Measurements from ENCODE around the gene FRMD4A. TPM values are rescaled to one million over a fixed set of nuclear protein-coding genes. Genes with fewer than 3 reads are reported as not detected.
A peak's percentile ranks its signal among the peaks of the same experiment; 100 is the strongest.

FRMD4A gene
- total RNA-seq, 1 experiment from 2014 or later: 18.3 TPM

DNA sequence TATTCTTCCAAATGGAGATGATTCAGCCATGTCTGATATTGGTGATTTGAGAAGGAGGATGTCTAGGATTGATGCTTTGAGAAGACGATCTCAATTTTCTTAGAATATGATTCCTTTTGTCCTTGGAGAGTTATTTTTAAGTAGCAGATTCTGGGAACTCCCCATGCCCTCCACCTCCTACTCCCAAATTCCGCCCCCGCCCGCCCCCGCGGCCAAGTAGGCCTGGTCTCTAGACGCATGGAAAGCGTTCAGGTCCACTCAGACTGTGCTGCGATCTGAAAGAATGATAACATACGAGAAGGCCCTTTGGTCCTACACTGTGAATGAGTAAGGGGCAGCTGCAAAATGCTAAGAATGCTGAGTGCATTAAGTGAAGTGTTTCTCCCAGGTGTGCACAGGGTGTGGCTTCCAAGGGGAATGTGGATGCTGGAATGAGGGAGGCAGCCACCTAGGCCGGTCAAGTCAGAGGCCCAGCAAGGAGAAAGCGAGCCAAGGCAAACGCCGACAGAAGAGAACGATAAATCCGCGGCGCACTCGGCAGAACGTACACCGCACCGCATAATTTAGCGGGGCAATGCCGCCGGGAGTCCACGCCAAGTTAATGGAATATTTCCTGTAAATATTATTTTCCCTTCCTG is 601.7 kb downstream of the FRMD4A start:
- H3K9me3 ChIP-seq (ENCODE audit: insufficient read depth, low read depth): no peaks in the 10 kb centered on the region
- no peak overlapping the region for H3K4me2 ChIP-seq
- intact Hi-C loops (cut with micrococcal nuclease; ENCODE audit: unreplicated experiment): no loop called here
- H3K36me3 ChIP-seq (ENCODE audit: low read depth): no peaks in the 10 kb centered on the region
- H3K79me2 ChIP-seq (ENCODE audit: low read depth): no peaks in the 10 kb centered on the region
- CTCF ChIA-PET: no interaction called here
- no TSS peak for BruUV-seq (replicated peaks)
- no peaks in the 10 kb centered on the region for H3F3A ChIP-seq (ENCODE audit: insufficient read depth, low read depth)
- no peak overlapping the region for H2AFZ ChIP-seq
- no peaks in the 10 kb centered on the region for H4K20me1 ChIP-seq (ENCODE audit: insufficient read depth)
- no peaks in the 10 kb centered on the region for H3K9me2 ChIP-seq (ENCODE audit: insufficient read depth)
- POLR2A ChIA-PET (ENCODE audit: unreplicated experiment): no interaction called here
- H3K4me1 ChIP-seq (replicated peaks; ENCODE audit: insufficient read depth): no peaks in the 10 kb centered on the region
- H3K4me3 ChIP-seq: no peak overlapping the region
- no peaks in the 10 kb centered on the region for H3K27me3 ChIP-seq (ENCODE audit: insufficient read depth, low read depth)
- H3K27ac ChIP-seq: no peak overlapping the region
- TF ChIP-seq, protein P1, sequence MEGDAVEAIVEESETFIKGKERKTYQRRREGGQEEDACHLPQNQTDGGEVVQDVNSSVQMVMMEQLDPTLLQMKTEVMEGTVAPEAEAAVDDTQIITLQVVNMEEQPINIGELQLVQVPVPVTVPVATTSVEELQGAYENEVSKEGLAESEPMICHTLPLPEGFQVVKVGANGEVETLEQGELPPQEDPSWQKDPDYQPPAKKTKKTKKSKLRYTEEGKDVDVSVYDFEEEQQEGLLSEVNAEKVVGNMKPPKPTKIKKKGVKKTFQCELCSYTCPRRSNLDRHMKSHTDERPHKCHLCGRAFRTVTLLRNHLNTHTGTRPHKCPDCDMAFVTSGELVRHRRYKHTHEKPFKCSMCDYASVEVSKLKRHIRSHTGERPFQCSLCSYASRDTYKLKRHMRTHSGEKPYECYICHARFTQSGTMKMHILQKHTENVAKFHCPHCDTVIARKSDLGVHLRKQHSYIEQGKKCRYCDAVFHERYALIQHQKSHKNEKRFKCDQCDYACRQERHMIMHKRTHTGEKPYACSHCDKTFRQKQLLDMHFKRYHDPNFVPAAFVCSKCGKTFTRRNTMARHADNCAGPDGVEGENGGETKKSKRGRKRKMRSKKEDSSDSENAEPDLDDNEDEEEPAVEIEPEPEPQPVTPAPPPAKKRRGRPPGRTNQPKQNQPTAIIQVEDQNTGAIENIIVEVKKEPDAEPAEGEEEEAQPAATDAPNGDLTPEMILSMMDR (conservative IDR thresholded peaks at IDR 0.05): no peak
- TF ChIP-seq EZH2 (IDR thresholded peaks at IDR 0.05; ENCODE audit: low read depth): no peak
- peak in 1 of 2 experiments; percentile 37 for DNase-seq

GRCh38 chr10:13725594-13725993 is 605.1 kb downstream of the FRMD4A start:
- TF ChIP-seq EZH2 (IDR thresholded peaks at IDR 0.05; ENCODE audit: low read depth): no peak
- TF ChIP-seq, protein P1 (conservative IDR thresholded peaks at IDR 0.05): no peak
- H4K20me1 ChIP-seq (ENCODE audit: insufficient read depth): no peaks in the 10 kb centered on the region
- ChIA-PET CTCF (no interaction called here), POLR2A (ENCODE audit: unreplicated experiment) (no interaction called here)
- intact Hi-C loops (cut with micrococcal nuclease; ENCODE audit: unreplicated experiment): no loop called here
- no peaks in the 10 kb centered on the region for H3F3A ChIP-seq (ENCODE audit: insufficient read depth, low read depth)
- H3K27me3 ChIP-seq (ENCODE audit: insufficient read depth, low read depth): no peaks in the 10 kb centered on the region
- DNase-seq: no peak
- H2AFZ ChIP-seq: no peak overlapping the region
- no peaks in the 10 kb centered on the region for H3K9me3 ChIP-seq (ENCODE audit: insufficient read depth, low read depth)
- H3K36me3 ChIP-seq (ENCODE audit: low read depth): no peaks in the 10 kb centered on the region
- H3K79me2 ChIP-seq (ENCODE audit: low read depth): no peaks in the 10 kb centered on the region
- no peak overlapping the region for H3K4me3 ChIP-seq
- no peak overlapping the region for H3K4me2 ChIP-seq
- no TSS peak for BruUV-seq (replicated peaks)
- no peak overlapping the region for H3K27ac ChIP-seq
- no peaks in the 10 kb centered on the region for H3K9me2 ChIP-seq (ENCODE audit: insufficient read depth)
- H3K4me1 ChIP-seq (replicated peaks; ENCODE audit: insufficient read depth): no peaks in the 10 kb centered on the region

DNA sequence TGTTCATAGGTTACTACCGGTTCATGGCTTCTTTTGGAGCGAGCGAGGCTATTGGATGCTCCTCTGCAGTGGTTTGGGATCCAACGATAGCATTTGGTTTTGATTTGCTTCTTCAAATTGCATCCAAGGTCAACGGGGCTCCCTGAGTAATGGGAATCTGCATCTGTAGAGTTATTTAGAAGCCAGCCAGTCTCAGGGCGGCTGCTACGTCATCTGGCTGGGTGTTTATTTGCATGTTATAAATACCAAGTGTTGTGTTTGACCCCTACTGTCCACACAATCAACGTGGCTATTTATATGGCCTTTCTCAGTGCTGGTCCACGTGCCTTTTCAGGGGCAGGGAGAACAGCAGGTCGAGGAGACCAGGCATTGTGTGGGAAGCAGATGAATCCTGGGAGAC is 606.2 kb downstream of the FRMD4A start:
- H2AFZ ChIP-seq: no peak overlapping the region
- H3K27me3 ChIP-seq (ENCODE audit: insufficient read depth, low read depth): no peaks in the 10 kb centered on the region
- intact Hi-C loops (cut with micrococcal nuclease; ENCODE audit: unreplicated experiment): no loop called here
- BruUV-seq (replicated peaks): no TSS peak
- H3F3A ChIP-seq (ENCODE audit: insufficient read depth, low read depth): no peaks in the 10 kb centered on the region
- no peaks in the 10 kb centered on the region for H3K36me3 ChIP-seq (ENCODE audit: low read depth)
- H3K79me2 ChIP-seq (ENCODE audit: low read depth): no peaks in the 10 kb centered on the region
- H4K20me1 ChIP-seq (ENCODE audit: insufficient read depth): no peaks in the 10 kb centered on the region
- TF ChIP-seq, protein P1 (conservative IDR thresholded peaks at IDR 0.05): no peak
- no peak for TF ChIP-seq EZH2 (IDR thresholded peaks at IDR 0.05; ENCODE audit: low read depth)
- no peak for DNase-seq
- CTCF ChIA-PET: no interaction called here
- H3K4me1 ChIP-seq (replicated peaks; ENCODE audit: insufficient read depth): no peaks in the 10 kb centered on the region
- no peak overlapping the region for H3K4me2 ChIP-seq
- H3K9me3 ChIP-seq (ENCODE audit: insufficient read depth, low read depth): no peaks in the 10 kb centered on the region
- H3K4me3 ChIP-seq: no peak overlapping the region
- H3K27ac ChIP-seq: no peak overlapping the region
- no peaks in the 10 kb centered on the region for H3K9me2 ChIP-seq (ENCODE audit: insufficient read depth)
- POLR2A ChIA-PET (ENCODE audit: unreplicated experiment): no interaction called here
